Gastroesophageal sphincter (tissue), 4 donors: ENCODE measurements around the gene MAL. TPM values are rescaled to one million over a fixed set of nuclear protein-coding genes. Genes with fewer than 3 reads are reported as not detected.

Experiments
- ATAC-seq: fragments of 150-250 bp; one replicate; pipeline ENCODE4 v1.9.1; 2016; ENCODE audit warnings: mild to moderate bottlenecking, moderate library complexity
- H3K27ac ChIP-seq, 4 donors: fragments of 200-600 bp; sonication (generic) in 3 of 4; 1 replicate in 3 of 4; 2 replicates in 1 of 4; pipeline ENCODE4 v1.5.1; 2016 to 2019
- H3K27me3 ChIP-seq: fragments of 200-600 bp; sonication (generic); one replicate; pipeline ENCODE4 v1.5.1; 2019
- H3K36me3 ChIP-seq, 2 donors: fragments of 200-600 bp; sonication (generic); one replicate each; pipeline ENCODE4 v1.5.1; 2019; ENCODE audit warnings: control low read depth in 1 of 2
- H3K4me1 ChIP-seq, 3 donors: fragments of 200-600 bp; sonication (generic); 1 replicate in 2 of 3; 2 replicates in 1 of 3; pipeline ENCODE4 v1.5.1; 2016 to 2019; ENCODE audit warnings: control low read depth in 2 of 3
- H3K4me3 ChIP-seq, 2 donors: fragments of 200-600 bp; sonication (generic); one replicate each; pipeline ENCODE4 v1.5.1; 2019; ENCODE audit warnings: mild to moderate bottlenecking in 1 of 2, moderate library complexity in 1 of 2
- H3K9me3 ChIP-seq, 3 donors: fragments of 200-600 bp; sonication (generic); one replicate each; pipeline ENCODE4 v1.5.1; 2017 to 2019; ENCODE audit warnings: control low read depth in 2 of 3
- EP300 ChIP-seq: sonication (generic); formaldehyde crosslinking; IDR thresholded peaks from one replicate; pipeline ENCODE4 v1.6.1; 2017; ENCODE audit warnings: antibody characterized with exemption, mild to moderate bottlenecking
- POLR2A ChIP-seq, 2 donors: fragments of 450-650 bp; IDR thresholded peaks; one replicate each; pipeline ENCODE4 v1.6.1; 2017; ENCODE audit warnings: antibody characterized with exemption in 2 of 2, mild to moderate bottlenecking in 2 of 2, moderate library complexity in 1 of 2
- POLR2AphosphoS5 ChIP-seq: sonication (generic); formaldehyde crosslinking; IDR thresholded peaks from one replicate; pipeline ENCODE4 v1.6.1; 2017; ENCODE audit warnings: antibody characterized with exemption
- WGBS, 2 donors: methylation state at CpG; one replicate each; pipeline ENCODE4 v1.1.5; 2018; ENCODE audit warnings: low coverage in 1 of 2; 5-methylcytosine and 5-hydroxymethylcytosine counted together
- total RNA-seq, 4 donors: library from RNA; depleted of rRNA; stranded (reverse); fragments of >200 nt; gene quantifications; one replicate each; pipeline ENCODE4 v1.1.0, GENCODE V29; 2016
- TF ChIP-seq, protein P1 (sequence below), 4 experiments: fragments of 200-600 bp in 2 of 4; fragments of 450-650 bp in 2 of 4; sonication (generic) in 1 of 4; IDR thresholded peaks; one replicate each; pipeline ENCODE4 v1.5.1; 2017 to 2019; ENCODE audit warnings: antibody characterized with exemption in 4 of 4, mild to moderate bottlenecking in 2 of 4, moderate library complexity in 2 of 4

MAL gene
- total RNA-seq, 4 donors from 2014 or later, result 21.3 to 39.8 (median 32.0) TPM

DNA sequence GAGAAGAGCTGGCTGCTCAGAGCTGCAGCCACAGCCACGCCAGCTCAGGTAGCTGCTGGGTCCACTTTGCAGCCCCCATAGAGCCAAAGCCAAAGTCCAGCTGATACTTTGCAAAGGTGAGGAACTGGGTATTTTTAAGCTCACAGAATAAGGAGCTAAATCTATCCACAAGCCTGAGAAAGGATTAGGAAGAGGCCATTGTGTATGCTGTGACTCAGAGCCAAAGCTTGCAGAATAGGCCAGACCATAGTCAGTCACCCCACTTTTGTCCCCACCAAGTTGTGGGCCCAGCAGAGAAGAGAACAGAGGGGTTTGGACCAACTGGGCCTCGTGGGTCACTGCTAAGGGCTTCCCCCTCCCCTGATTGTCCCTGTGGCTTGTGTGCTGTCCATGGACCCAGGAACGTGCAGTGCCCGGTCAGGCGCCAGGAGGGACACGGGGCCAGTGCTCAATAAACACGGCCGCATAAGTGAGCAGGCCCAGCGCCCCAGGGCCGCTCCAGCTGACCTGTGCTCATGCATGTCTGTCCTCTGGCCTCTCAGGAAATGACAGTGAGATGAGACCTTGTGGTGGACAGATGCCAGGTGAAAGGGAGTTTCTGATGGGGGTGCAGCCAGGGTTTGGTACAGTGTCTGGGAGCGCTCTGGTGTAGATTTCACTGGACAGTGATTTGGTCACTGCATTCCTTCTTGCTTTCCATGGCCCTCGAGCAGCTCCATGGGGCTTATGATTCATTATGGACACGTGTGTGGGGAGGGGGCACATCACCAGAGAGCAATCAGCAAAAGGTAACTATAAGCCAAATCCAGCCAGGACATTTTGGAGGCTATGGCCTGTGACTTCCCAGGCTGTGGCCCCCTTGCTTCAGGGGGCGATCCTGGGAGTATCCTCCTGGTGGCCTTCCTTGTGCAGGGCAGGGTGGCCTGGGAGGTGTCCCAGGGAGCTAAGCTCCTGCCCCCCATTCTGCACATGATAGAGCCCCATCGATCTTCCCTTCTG, 31.3 kb downstream of the MAL start:
- TF ChIP-seq, protein P1, sequence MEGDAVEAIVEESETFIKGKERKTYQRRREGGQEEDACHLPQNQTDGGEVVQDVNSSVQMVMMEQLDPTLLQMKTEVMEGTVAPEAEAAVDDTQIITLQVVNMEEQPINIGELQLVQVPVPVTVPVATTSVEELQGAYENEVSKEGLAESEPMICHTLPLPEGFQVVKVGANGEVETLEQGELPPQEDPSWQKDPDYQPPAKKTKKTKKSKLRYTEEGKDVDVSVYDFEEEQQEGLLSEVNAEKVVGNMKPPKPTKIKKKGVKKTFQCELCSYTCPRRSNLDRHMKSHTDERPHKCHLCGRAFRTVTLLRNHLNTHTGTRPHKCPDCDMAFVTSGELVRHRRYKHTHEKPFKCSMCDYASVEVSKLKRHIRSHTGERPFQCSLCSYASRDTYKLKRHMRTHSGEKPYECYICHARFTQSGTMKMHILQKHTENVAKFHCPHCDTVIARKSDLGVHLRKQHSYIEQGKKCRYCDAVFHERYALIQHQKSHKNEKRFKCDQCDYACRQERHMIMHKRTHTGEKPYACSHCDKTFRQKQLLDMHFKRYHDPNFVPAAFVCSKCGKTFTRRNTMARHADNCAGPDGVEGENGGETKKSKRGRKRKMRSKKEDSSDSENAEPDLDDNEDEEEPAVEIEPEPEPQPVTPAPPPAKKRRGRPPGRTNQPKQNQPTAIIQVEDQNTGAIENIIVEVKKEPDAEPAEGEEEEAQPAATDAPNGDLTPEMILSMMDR (IDR thresholded peaks at IDR 0.05), result no peak
- TF ChIP-seq POLR2AphosphoS5, result peak; percentile 11
- no CpG with 5 or more reads among the region's 15 CpGs for WGBS, 2 donors
- Histone ChIP-seq H3K36me3 (no peaks in the 10 kb centered on the region), H3K27me3 (peaks cover 66% of the 10 kb centered on the region), H3K4me3 (no peak overlapping the region), H3K27ac (peak overlapping the region in 3 of 4 donors; percentile 33 to 38 (median 37)), H3K4me1 (no peaks in the 10 kb centered on the region), H3K9me3 (no peaks in the 10 kb centered on the region)
- ATAC-seq, result peak; percentile 29

DNA sequence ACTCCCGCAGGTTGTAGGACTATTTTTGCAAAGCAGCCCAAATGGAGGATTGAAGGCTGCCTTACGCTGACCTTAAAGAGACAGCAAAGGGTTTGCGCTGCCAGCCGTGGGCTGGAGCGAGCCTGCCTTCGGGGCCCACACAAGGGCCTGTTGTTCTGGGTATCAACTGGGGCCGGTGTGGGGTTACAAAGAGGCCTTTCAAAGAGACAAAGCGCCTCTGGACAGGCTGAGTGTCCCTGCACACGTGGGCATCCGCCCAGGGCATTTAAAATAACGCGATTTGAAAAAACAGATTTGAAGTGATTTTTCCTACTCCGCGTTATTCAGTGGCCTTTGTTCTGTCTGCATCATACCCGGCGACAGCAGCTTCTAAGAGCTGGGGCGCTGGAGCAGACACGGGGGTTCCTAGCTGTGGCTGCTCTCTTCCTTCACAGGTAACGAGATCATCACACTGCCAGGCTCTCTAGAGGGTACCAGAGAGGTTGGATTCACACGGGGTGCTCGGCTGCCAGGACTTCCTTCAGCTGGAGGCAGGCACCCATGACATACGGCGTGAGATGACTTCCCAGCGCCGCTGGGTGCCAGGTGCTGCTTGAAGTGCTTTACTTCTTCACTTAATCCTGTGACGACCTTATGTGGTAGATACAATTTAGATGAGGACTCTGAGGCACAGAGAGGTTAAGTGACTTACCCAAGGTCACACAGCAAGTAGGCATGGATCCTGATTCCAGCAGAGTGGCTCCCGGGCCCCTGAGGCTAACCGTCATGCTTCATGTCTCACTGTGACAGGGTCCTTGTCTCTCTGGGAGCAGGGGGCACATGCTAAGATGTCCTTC, 32.2 kb downstream of the MAL start:
- H3K27me3 ChIP-seq, result peaks cover 60% of the 10 kb centered on the region
- WGBS, 2 donors, result 72 to 78% methylated on average over 8 to 18 of the region's 28 CpGs
- TF ChIP-seq POLR2A (IDR thresholded peaks at IDR 0.05), result no peak
- TF ChIP-seq POLR2AphosphoS5, result no peak
- no peak for TF ChIP-seq EP300
- TF ChIP-seq, protein P1 (IDR thresholded peaks at IDR 0.05), result no peak

DNA sequence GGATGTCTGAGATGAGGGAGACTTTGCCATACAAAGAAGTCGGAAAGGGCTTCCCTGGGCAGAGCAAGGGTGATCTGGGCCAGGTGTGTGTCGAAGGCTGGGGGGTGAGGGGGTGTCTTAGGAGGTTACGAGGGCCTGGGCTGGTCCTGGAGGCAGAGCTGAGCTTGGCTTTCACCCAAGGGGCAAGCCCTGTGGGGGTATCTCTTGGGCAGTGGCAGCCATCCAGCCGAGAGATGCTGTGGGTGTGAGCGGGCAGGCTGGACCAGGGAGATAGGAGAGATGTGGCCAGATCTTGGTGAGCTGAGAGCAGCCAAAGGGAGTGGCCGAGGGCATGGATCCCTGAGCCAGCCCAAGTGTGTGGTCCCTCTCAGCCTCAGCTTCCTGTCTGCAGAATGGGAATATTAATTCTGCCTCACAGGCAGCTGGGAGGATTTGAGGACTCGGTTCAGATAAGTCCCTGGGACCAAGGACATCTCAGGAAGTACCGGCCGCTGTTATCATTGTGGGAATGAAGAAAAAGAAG, 33.0 kb downstream of the MAL start:
- ATAC-seq, result no peak
- Histone ChIP-seq H3K27me3 (peaks cover 53% of the 10 kb centered on the region), H3K27ac (peak overlapping the region in 3 of 4 donors; percentile 3 to 66 (median 57)), H3K36me3 (no peaks in the 10 kb centered on the region), H3K4me1 (no peaks in the 10 kb centered on the region), H3K4me3 (no peak overlapping the region), H3K9me3 (no peaks in the 10 kb centered on the region)
- TF ChIP-seq EP300, result no peak
- TF ChIP-seq, protein P1 (IDR thresholded peaks at IDR 0.05), result no peak
- TF ChIP-seq POLR2AphosphoS5, result no peak
- TF ChIP-seq POLR2A (IDR thresholded peaks at IDR 0.05), result no peak
- WGBS, 2 donors, result 77 to 89% methylated on average over 3 to 8 of the region's 9 CpGs

More for the DNA sequence above, 32.2 kb downstream of the MAL start:
- Histone ChIP-seq H3K4me1 (no peaks in the 10 kb centered on the region), H3K9me3 (no peaks in the 10 kb centered on the region), H3K4me3 (no peak overlapping the region), H3K36me3 (no peaks in the 10 kb centered on the region), H3K27ac (peak overlapping the region in 3 of 4 donors; percentile 3 to 66 (median 57))
- no peak for ATAC-seq

GRCh38 chr2:95058989-95059641, 33.6 kb downstream of the MAL start:
- TF ChIP-seq, protein P1 (IDR thresholded peaks at IDR 0.05), result no peak
- no peak for TF ChIP-seq EP300
- TF ChIP-seq POLR2AphosphoS5, result no peak
- no peak for TF ChIP-seq POLR2A (IDR thresholded peaks at IDR 0.05)
- no peak for ATAC-seq
- peaks cover 49% of the 10 kb centered on the region for H3K27me3 ChIP-seq

More at GRCh38 chr2:95058989-95059641, 33.6 kb downstream of the MAL start:
- no peaks in the 10 kb centered on the region for H3K9me3 ChIP-seq
- WGBS, 2 donors, result 30% methylated on average over 2 of the region's 11 CpGs; no CpG with 5 or more reads in 1 of the 2 donors
- no peaks in the 10 kb centered on the region for H3K4me1 ChIP-seq
- H3K27ac ChIP-seq, result peak overlapping the region in 1 of 4 donors; percentile 66
- no peak overlapping the region for H3K4me3 ChIP-seq
- H3K36me3 ChIP-seq, result no peaks in the 10 kb centered on the region
